GM18526 (cell line): Measurements from ENCODE around the gene SUCLA2.

Experiments used
- POLR2A ChIP-seq: IDR thresholded peaks from 3 replicates; pipeline ENCODE4 v1.6.1; 2011; ENCODE audit not compliant: insufficient read length; ENCODE audit errors: extremely low read depth

Gene SUCLA2

DNA sequence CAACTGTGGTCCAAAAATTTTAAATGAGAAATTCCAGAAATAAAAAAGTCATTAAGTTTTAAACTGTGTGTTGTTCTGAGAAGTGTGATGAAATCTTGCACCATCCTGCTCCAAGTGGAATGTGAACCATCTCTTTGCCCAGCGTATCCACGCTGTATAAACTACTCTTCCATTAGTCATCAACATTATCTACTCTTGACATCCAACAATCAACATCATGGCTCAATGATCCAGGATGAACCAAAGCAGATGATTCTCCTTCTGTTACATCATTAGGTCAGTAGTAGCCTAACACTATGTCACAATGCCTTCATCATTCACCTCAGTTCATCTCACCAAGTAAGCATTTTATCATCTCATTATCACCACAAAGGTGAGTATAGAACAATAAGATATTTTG, 55.3 kb downstream of the SUCLA2 start:
- no peak for TF ChIP-seq POLR2A

DNA sequence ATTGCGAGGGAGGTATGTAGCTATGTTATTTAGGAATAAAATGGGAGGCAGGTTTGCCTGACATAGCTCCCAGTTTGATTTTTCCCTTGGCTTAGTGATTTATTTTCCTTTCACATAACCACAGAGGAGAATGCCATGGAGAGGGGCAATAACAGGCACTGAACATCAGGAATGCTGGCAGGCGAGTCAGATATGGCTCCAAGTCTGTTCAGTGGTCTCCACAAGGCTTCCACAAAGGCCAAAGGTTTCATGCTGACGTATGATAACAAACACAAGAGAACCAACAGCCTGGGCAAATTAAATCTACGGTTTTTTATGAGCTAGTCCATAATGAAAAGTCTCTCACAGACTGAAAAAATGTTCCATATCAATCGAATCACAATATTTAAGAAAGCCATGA, 66.7 kb downstream of the SUCLA2 start:
- TF ChIP-seq POLR2A: no peak

DNA sequence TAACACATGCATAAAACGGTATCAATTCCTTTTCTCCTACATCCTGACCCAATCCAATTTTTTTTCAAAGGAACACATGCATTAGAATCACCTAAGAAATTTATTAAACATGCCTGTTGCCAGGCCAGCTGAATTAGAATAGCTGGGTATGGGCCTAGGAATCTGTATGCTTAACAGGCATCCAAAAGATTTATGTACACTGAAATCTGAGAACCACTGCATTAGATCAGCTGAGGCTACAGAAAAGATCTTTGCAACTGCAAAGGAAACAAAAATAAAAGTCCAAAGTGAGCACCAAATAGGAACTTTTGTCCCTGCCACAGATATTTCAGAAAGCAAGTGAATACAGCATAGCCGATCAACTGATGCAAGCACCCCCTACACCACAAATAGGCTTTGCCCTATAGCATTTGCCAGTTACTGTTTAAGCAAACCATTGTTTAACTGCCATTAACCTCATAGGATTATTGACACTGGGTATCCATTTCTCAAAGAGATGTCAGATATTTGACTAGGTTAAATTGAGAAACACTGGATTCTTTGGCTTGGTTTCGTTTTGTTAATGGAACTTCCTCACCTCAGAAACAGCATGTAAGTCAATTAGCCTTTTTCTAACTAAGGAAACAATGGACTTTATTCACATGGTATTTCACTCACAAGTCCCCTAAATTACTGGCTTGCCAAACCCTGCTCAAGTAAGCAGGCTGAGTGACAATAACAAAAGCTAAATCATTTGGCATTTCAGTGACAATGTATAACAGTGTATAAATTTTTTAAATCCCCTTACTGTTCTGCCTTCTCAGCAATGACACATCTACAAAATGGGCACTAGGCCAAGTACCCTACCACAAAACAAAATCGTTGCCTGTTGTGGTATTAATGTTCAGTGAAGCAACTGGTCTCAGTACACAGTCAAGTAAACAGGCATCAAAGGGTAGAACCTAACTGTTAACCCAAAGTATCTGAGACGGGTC, 67.8 kb downstream of the SUCLA2 start:
- no peak for TF ChIP-seq POLR2A

DNA sequence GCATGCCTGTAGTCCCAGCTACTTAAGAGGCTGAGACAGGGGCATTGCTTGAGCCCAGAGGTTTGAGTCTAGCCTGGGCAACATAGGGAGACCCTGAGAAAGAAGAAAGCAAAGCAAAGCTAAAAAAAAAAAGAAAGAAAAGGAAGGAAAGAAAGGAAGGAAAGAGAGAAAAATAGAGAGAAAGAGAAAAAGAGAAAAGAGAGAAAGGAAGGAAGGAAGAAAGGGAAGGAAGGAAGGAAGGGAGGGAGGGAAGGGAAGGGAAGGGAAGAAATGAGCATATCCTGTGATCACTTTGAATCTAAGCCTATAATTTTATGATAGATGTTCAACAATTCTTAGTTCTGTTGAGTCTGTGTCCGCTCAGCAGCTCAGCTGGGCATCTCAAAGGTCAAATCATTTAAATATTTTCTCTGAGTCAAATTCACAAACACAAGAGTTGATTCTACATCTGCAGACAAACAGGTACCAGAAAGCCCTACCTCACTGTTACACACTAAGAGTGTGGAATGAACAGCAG, 70.4 kb downstream of the SUCLA2 start:
- TF ChIP-seq POLR2A: no peak

DNA sequence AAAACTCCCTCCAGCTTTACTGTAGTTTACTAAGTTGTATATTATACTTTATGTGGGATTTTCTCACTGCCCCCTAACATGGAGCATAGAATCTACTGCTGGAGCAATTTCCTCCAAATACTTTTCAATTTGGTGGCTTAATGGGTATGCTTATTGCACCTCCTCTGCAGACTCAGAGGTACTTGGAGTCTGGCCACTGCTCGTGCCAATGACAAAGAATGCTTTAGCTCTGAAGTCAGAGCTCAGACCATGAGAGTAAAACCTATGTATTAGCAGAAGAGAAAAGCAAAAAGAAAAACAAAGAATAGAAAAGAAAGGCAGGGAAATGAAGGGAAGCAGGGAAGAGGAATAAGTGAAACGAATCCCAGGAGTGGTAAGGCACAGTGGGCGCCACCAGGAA, 71.9 kb downstream of the SUCLA2 start:
- no peak for TF ChIP-seq POLR2A

DNA sequence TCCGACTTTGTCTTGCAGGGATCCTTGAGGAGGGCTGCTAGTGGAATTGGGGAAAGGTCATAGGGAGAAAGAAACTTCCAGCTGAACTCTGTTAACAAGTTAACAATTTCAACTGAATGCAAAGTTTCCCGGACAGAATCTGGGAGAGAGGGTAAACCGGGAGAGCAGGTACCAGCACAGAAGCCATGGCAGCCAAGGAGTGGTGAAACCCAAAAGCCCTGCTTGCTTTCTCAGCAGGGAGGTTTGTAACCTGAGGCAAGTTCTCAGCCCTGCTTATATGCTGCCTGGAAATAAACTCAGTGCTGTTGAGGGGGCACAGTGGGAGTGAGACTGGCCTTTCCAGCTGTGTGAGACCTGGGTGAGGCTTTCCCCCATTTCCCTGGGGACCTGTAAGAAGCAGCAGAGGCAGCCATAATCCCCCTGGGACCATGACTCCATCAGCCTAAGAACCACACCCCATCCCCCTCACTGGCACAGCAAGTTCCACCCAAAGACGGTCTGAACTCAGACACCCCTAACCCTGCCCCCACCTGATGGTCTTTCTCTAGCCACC, 84.0 kb downstream of the SUCLA2 start:
- no peak for TF ChIP-seq POLR2A

DNA sequence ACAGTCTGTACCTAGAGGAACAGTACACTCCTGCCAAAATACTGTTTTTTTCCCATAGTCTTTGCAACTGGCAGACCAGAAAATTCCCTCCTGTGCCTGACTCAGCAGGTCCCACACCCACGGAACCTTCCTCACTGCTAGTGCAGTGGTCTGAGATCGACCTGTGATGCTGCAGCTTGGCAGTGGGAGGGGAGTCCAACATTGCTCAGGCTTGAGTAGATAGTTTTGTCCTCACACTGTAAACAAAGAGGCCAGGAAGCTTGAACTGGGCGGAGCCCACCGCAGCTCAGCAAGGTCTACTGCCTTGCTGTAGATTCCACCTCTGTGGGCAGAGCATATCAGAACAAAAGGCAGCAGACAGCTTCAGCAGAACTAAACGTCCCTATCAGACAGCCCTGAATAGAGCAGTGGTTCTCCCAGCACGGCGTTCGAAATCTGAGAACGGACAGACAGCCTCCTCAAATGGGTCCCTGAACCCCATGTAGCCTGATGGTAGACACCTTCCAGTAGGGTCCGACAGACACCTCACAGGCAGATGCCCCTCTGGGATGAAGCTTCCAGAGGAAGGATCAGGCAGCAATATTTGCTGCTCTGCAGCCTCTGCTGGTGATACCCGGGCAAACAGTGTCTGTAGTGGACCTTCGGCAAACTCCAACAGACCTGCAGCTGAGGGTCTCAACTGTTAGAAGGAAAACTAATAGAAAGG, 92.7 kb downstream of the SUCLA2 start:
- no peak for TF ChIP-seq POLR2A

DNA sequence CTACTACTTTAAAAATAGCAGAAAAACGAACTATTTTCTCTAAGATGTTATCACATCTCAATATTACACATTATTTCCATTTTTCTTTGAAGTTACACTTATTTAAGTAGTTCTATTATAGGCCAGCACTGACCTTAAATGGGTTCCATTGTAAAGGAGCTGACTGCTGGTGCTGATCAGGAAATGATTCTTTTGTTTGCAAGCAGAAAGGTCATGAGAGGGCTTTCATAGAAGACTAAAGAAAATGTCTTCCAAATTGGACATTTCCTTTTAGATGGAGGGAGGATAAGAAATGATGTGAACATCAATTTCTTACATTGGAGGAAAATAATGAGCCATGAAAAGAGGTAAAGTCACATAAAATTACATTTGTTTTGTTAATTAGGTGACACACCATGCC, 96.2 kb downstream of the SUCLA2 start:
- no peak for TF ChIP-seq POLR2A

DNA sequence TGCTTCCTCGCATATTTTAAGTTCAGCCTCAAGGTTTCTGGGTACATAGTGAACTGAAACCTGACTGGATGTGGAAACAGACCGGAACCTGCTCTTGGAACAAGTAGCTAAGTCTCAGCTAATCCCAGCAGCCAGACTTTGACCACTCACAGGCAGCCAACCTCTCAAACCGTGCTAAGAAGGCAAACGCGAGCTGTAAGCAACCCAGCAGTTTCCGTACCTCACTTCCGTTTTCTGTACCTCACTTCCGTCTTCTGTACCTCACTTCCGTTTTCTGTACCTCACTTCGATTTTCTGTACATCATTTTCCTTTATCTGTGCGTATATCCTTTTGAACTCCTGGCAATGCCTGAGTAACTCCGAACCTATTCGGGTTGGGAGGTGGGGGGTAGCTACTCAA, 96.8 kb downstream of the SUCLA2 start:
- TF ChIP-seq POLR2A: no peak

DNA sequence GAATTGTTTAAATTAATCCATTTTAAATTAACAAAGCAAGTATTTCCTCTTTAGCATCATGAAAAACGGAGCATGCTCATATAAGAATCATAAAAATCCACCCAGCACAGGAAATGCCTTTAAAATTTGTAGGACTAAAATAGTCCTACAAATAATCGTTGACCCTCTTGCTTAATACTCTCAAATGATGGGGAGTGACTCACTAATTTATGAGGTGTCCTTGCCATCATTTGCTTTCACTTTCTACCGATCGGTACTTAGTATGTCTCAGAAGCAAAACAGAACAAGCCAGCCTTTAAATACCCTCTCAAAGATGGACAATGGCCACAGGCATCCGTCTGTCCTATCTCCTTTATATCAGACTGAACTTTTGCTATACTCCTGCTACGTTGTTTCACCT, 97.2 kb downstream of the SUCLA2 start:
- TF ChIP-seq POLR2A: no peak

DNA sequence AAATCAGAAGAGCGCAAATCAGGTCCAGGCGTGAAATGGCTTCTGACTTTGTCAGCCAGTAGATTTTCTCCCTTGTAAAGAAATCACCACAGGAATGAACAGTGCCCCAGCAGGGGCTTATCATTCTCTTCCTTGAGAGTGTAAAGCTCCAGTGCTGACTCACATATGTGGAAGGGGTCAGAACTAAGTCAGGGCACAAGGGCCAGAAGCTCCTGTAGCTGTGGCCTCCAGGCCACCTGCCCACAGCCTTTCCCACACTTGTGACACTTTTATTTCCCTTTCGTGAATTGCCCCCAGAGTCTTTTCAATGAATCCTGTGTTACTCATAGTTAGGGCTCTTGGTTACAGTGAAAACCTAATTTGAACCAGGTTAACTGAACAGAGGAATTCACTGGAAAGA, 99.6 kb downstream of the SUCLA2 start:
- TF ChIP-seq POLR2A: no peak

DNA sequence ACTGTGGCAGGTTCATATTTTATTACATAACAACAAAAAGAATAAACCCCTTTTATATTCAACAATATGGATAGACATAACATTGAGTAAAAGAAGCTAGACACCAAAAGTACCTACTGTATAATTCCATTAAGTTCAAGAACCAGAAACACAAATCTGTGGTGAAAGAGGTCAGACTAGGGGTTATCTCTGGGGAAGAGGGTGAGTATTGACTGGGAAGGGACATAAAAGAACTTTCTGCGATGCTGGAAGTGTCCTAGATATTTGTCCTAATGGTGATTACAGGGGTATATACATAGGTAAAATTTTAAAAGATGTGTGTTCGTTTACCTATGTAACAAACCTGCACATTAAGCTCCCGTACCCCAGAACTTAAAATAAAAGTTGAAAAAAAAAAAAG, 103.0 kb downstream of the SUCLA2 start:
- no peak for TF ChIP-seq POLR2A

DNA sequence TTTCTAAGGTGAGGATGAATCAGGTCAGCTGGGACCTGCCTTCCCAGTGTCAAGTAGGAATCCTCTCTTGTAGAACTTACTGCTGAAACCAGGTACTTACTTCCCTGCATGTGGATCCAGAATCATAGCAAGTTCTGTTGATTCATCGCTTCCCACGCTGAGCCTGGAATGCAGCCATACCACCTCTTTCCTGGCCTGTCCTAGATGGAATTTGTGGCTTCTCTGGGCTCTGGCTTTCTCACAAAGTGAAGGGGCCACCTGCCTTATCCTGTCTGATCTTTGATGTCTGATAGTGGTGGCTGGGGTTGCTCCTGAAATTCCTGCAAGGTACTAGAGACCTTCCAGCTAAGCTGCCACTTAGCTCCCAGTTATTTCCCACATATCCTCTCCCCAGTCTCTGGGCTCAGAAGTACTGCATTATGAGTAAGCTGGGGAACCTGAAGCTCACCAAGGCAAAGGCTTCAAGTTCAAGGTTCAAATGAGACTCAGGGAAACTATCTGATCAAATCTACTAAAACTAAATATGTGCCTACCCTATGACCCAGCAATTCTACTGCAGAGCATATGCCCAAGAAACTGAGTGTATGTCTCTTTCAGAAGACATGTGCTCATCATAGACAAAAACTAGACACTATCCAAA, 103.5 kb downstream of the SUCLA2 start:
- no peak for TF ChIP-seq POLR2A

DNA sequence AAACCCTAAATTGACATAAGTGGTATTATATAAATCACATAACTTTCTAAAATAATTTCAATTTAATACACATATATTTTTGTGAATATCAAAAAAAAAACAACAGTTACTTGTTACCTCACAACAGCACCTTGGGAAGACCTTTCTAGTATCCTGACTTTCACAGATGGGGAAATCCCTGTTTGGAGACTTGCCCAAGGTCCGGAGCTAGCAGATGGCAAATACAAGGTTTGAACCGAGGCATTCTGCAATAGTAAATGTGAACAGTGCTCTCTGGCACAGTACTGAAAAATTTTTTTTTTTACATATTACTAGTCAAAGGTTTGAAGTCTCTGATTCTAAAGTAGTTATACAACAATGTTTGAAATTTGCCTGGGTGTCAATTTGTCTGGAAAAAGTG, 104.5 kb downstream of the SUCLA2 start:
- no peak for TF ChIP-seq POLR2A

DNA sequence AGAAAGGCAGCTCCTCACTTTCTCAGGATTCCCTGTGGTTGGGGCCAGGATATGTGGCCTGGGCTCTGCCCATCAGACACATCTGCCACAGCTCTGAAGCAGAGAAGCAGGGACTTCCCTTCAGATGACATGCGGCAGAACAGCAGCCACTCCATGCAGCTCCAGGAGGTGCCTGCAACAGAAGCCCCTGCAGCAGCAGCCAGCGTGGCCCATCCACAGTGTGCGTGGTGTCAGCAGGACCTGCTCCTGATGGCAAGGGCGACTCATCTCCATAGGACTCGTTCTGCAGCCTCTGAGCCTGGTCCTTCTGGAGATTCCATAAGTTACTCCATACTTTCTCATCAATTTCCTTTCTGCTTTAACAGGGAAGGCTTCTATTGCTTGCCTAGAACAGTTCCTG, 105.0 kb downstream of the SUCLA2 start:
- no peak for TF ChIP-seq POLR2A
